Measurements from ENCODE around the gene MRPL54.

Gene MRPL54

DNA sequence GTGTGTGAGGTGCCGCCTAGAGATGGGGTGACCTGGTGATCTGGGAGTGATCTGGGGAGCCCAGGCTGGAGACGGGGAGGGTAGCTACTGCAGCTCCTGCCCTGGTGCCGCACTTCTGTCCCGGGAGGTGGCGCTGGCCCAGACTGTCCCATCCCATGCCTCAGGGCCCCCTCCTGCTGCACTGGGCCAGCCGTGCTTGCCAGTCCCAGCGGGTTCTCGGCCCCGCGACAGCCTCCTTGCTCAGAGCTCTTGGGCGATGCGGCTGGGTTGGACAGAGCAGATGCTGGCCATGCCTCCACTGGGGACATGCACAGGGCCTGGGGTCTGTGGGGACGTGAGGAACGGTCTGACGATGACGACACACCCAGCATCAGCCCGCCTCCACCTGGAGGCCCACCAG, 7.0 kb downstream of the MRPL54 start:
- no peak for DNase-seq (ENCODE audit: low read depth in 2 of 2)

DNA sequence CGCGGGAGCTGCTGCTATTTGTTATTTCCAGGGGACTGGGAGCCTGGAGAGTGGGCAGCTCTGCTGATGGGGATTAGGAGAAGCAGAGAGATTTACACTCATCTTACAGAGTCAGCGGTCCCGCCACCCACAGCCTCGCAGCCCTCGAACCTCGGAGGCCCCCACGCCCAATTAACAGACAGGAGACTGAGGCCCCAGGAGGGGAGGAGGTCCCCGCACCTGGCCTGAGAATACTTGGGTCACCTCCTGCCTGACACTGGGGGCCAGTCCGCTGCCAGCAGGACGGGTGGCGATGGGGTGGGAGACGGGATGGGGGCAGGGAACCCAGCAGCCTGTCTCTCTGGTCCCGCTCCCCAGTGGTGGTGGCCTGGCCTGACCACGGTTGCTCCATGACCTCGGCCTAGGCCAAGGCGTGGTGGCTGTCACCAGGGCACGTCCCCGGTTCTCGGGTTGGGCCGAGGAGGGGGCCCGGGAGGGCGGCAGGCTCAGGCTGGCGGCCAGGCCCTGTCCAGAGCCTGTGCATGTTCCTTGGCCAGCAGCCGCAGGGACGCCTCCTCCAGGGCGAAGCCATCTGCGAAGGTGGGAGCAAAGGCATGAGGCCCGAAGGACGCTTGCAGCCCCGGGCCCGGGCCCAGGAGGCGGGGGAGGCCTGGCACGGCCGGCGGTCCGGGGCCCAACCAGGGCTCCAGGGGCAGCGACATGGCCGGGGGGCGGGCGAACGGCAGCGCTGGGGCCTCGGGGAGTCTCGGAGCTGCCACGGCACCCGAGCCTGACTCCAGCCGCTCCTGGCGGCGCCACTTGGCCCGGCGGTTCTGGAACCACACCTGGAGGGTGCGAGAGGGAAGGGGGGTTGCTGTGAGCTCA, 7.9 kb downstream of the MRPL54 start:
- DNase-seq (ENCODE audit: low read depth in 2 of 2) = no peak

DNA sequence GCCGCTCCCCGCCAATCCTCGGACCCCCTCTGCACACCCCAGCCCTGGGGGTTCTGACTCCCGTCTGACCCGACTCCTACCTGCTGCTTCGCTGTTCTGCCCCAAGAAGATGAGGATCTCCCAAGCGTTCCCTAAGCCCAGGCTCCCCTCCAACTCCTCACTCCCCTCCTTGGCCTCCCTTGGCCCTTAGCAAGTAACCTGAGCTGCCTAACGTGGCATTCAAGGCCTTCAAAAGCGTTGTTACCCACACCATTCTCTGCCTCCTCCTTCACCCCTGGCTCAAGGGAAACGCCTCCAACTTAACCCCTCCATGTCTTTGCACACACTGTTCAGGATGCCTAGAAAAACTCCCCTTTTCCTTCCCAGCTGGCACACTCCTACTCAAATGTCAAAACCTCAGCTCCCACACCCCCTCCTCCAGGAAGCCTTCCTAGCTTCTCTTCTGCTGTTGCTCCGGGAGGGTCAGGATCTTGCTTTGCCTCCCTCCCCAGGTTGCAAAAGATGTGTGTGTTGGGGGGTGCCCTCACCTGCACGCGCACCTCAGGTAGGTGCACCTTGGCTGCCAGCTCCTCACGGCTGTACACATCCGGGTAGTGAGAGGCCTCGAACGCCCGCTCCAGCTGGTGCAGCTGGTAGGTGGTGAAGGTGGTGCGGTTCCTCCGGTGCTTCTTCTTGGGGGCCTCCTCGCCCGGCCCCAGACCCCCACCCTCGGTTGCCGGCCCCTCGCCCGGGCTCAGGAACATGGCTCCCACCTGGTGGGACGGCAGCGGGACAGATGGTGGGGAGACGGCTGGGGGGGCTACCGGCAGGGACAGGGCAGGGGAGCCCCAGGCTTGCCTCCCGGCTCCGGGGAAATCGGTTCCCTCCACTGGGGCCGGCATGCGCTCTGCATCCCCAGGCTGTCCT, 8.8 kb downstream of the MRPL54 start:
- DNase-seq (ENCODE audit: low read depth in 2 of 2) = no peak

DNA sequence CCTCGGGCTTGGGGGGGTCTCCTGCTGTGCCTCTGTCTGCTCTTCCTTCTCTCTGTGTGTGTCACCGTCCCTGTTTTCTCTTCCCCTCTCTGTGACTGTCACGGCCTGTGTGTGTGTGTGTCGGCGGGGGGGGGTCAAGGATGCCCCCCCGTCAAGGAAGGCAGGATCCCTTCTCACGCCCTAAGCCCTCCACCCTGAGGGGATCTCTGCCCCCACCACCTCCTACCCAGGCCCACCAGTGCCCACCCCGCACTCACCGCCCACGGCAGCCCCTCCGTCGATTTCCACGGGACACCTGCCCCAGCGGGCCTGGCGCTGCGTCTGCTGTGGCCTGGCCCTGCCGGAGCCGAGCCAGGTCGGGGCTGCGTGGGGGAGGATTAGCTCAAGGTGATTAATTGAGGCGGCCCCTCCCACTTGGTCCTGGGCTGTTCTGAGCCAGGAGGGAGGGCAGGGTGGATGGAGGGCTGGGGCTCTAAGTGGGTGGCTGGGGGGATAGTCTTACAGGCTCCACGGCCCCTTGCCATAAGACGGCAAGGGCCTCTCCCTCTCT, 9.5 kb downstream of the MRPL54 start, which contains the start of gene RAX2:
Gene RAX2, minus strand, starts transcription at position 323 of the 550 bp plus-strand sequence. CDS start 486 bp downstream, outside the sequence.
- DNase-seq (ENCODE audit: low read depth in 2 of 2) = no peak

DNA sequence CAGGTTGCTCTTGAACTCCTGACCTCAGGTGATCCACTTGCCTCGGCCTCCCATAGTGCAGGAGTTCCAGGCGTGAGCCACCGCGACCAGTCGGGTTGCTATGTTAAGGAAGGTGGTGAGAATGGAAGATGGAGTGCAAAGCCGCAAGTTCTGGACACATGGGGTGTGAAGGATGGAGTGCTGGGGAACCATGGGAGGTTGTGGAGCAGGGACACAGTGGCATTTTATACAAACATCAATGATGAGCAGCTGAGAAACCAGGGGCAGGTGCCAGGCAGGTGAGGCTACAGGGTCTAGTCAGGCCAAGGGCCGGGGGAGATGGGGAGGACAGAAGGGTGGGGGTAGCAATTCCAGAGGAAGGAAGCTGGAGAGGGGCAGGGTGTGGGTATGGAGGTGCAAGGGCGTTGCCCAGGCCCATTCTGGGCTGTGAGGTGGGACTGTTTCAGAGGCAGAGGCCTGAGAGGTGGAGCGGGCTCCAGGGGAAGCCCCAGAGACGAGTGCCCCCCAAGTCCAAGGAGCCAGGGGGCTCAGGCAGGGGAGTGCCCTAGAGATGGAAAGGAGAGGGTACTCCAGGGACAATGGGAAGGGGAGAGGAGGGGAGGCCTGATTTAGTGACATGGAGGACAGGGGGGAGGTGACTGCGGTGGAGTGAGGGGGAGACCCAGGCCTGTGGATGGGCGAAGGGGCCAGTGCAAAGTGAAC, 11.5 kb downstream of the MRPL54 start:
- no peak for DNase-seq (ENCODE audit: low read depth in 2 of 2)

DNA sequence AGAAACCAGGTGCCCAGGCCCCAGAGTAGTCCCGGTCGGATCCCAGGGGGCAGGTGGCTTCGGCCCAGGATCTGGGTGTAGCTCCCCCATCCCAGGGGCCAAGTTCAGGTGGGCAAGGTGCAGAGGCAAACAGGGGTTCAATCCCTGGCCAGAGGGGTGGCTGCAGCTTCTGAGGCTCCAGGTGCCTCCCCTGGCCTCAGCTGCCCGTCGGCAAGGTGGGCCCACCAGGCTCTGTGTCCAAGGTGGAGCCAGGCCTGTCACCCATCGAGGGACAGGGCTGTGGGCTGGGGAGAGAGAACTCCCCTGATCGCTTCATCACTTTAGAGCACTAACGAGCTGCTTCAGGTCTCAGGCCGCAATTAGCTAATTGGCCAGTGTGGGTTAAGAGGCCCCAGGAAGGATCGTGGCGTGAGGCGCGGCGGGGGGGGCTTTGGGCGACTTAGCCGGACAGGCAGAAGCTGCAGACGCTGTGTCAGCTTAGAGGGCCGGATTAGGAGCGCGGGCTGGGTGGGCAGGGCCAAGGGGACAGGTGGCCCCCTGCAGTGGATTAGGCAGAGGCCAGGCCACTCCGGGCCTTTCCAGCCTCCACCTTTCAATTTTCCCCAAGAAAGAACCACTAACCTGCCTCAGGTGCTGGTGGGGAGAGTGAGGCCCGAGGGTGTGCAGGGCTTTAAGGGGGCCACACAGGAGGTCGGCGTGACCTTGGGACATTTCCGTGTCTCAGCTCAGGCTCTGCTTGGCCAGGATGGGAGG, 12.3 kb downstream of the MRPL54 start:
- DNase-seq (ENCODE audit: low read depth in 2 of 2) = no peak

DNA sequence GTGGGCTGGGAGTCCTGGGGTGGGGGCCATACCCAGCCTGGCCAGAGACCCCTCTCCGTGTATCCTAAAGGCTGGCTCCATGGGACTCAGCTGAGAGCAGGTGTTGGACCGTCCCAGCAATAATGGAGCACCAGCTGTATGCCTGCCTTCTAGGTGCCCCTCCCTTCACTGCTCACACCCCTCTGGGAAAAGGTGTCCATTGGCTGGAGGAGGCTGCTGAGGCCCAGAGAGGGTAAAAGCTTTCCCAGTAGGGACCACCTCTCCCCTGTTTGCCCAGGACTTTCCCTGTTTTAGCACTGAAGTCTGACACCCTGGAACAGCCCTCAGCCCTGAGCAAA, 12.9 kb downstream of the MRPL54 start:
- no peak for DNase-seq (ENCODE audit: low read depth in 2 of 2)

DNA sequence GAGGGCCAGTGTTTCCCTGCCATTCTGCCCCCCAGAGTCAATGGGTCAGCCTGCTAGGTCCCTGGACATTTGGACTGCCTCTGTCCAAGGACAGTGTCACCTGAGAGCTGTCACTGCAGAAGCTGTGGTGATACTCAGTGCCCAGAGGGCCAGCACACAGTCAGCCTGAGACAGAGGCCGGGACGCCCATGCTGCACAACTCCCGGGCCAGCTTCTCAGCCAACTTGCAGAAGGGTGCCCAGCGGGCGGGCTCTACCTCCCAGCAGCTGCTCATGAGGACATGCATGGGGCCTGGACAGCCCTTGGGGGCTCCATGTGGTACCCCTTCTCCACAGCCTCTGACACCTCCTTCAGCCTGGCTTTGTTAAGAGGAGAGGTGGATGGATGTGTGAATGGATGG, 13.3 kb downstream of the MRPL54 start:
- DNase-seq (ENCODE audit: low read depth in 2 of 2) = no peak

DNA sequence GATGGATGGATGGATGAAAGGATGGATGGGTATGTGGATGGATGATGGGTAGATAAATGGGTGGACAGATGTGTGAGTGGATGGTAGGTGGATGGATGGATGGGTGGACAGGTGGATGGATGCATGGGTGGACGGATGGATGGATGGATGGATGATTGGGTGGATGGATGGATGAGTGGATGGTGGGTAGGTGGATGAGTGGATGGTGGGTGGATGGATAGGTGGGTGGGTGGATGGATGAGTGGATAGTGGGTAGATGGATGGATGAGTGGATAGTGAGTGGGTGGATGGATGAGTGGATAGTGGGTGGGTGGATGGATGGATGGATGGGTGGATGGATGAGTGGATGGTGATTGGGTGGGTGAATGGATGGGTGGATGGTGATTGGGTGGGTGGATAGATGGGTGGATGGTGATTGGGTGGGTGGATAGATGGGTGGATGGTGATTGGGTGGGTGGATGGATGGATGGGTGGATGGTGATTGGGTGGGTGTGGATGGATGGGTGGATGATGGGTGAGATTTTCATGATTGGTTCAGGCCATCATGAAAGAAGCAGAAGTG, 14.1 kb downstream of the MRPL54 start:
- DNase-seq (ENCODE audit: low read depth in 2 of 2) = no peak

DNA sequence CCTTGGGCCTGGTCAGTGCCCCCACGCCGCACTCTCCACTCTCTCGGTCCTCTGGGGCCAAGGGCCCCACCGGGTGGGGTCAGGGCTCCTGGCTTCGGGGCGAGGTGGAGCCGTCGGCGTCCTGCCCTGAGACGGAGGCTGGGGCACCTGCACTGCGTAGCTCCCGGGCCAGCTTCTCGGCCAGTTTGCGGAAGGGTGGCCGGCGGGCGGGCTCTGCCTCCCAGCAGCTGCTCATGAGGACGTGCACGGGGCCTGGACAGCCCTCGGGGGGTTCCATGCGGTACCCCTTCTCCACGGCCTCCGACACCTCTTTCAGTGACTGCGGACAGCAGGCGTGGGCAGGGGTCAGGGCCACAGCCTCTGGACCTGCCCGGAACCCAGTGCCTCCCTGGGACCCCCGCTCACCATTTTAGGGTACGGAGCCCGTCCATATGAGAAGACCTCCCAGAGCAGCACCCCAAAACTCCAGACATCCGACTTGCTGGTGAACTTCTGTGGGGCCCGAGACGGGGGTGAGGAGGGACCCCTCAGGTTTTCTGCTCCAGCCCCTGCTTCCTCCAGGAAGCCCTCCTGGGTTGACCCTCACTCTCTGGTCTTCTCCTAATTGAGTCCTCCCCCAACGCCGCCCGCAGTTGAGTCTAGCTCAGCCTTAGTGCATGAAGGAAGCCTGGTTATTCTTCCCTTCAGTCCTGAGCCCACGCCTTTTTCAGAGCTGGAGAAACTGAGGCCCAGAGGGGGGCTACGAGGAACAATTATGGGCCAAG, 15.8 kb downstream of the MRPL54 start:
- DNase-seq (ENCODE audit: low read depth in 2 of 2) = no peak

DNA sequence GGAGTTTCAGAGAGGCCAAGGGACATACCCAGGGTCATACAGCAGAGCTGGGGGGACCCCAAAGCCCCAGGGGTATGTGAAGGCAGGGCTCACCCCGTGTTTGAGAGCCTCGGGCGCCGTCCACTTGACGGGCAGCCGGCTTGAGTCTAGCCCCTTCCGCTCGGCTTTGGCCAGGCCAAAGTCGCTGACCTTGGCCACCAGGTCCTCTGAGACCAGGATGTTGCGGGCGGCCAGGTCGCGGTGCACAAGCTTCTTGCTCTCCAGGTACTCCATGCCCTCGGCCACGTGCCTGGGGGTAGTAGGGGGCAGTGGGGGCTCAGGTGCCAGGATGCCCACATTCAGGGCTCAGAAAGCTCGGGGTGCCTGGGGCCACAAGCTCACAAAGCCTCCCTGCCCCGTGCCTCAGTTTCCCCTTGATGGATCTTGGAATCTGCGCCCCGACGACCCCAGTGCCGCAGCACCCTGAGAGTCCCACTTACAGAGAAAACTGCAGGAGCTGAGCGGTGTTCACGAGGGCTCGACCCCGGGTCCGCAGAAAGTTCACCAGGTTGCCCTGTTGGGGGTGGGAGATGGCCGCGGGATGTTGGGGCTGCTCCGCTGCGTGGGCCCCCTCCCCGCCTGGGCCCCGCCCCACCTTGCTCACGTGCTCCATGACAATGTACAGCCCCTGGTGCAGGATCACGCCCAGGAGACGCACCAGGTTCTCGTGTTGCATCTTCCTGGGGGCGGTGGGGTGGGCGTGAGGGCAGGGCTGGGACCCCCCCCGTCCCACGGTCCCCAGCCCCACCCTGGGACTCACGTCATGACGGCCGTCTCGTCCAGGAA, 16.6 kb downstream of the MRPL54 start:
- DNase-seq (ENCODE audit: low read depth in 2 of 2) = no peak

DNA sequence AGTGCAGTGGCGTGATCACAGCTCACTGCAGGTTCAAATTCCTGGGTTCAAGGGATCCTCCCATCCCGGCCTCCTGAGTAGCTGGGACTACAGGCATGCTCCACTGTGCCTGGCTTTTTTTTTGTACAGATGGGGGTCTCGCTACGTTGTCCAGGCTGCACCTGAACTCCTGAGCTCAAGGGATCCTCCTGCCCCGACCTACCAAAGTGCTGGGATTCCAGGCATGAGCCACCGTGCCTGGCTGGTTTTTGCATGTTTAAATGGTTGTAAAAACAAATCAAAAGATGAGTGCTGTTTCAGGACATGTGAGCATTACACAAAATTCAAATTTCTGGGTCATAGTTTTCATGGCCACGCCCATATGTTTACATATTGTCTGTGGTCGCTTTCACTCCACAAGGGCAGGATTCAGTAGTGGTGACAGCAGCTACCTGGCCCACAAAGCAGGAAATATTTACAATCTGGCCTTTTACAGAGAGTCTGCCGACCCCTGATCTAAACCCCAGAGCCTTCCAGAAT, 18.4 kb downstream of the MRPL54 start:
- no peak for DNase-seq (ENCODE audit: low read depth in 2 of 2)

DNA sequence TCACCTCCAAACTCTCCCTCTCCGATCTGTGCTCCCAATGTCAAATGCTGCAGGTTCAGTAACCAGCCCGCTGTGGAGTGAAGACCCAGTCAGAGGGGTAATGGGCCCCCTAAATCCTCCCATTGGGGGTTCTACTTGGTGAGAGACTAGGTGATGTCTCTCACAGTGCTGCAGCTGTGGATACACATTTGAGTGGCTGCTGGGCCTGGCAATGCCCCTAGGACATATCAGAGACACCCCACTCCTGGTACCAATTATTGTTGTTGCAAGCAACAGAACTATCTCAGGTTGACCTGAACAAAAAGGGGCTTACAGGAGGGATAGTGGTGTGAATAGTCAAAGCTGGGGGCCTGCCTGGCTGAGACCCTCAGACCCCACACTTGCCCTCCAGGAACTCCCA, 19.1 kb downstream of the MRPL54 start:
- DNase-seq (ENCODE audit: low read depth in 2 of 2) = no peak

DNA sequence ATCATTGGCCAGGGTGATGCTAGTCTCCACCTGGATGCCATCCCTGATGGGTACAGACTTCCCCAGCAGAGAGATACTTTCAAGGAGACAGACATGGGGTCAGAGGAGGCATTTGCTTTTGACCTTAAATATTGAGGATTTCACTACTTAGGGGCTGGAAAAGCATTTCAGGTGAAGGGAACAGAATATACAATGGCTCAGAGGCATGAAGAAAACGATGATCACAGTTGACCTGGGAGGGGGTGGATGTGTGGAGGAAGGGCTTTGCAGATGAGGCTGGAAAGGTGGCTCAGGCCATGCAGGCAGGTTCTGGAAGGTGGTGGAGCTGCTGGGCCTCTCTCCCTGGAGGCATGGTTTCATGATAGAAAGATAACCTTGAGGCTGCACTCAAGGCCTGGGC, 19.8 kb downstream of the MRPL54 start:
- no peak for DNase-seq (ENCODE audit: low read depth in 2 of 2)

DNA sequence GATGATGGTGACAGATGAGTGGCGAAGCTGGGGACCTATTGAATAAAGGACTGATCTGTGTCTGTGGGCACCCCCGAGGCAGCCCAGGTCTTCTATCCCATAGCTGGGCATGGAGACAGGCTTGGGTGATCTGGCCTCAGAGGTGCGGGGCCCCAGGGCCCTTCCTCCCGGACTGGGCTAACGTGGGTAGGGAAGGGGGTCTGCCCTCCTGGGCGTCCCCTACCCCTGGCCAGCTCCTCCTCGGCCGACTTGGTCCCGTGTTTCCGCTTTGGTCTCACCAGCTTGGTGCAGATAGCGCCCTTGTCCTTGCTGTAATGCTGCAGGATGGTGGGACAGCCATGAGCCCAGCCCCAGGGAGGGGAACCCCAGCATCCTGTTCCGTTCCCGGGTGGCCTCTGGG, 20.4 kb downstream of the MRPL54 start:
- DNase-seq (ENCODE audit: low read depth in 2 of 2) = no peak

DNA sequence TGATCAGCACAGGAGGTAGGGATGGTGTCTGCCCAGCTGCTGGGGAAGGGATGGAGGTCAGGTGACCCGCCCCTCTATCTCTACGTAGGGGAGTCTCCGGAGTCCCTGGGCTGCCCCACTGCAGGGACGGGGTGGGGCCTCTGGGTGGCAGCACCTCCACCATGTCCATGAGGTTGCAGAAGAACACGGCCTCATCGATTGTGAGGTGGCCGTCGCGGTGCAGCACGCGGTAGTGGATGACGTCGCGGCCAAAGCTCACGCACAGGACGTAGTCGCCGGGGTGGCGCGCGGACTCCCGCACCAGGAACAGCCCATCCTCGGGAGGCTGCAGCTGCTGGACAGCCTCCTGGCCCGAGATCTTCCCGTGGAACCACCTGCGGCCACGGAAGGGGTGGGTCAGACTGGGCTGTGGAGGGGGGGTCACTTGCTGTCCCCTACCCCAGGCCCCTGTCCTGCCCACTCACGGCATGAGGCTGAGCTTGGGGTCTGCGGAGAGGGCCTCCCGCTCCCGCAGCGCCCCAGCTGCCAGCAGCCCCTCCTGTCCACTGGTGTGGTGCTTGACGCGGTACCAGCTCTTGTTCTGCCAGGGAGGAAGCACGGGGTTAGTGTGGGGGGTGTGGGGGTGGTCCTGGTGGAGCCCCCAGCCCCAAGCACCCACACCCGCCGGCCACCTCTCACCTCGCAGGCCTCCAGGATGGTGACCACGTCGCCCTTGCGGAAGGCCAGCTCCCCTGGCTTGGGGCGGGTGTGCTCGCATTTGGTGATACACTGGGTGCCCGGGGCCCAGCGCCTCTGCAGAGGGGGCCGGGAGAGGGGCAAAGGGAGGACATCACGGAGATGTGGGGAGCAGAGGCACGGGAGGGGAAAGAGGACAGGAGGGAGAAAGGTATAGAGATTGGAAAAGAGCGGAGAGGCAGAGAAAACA, 21.4 kb downstream of the MRPL54 start:
- no peak for DNase-seq (ENCODE audit: low read depth in 2 of 2)

DNA sequence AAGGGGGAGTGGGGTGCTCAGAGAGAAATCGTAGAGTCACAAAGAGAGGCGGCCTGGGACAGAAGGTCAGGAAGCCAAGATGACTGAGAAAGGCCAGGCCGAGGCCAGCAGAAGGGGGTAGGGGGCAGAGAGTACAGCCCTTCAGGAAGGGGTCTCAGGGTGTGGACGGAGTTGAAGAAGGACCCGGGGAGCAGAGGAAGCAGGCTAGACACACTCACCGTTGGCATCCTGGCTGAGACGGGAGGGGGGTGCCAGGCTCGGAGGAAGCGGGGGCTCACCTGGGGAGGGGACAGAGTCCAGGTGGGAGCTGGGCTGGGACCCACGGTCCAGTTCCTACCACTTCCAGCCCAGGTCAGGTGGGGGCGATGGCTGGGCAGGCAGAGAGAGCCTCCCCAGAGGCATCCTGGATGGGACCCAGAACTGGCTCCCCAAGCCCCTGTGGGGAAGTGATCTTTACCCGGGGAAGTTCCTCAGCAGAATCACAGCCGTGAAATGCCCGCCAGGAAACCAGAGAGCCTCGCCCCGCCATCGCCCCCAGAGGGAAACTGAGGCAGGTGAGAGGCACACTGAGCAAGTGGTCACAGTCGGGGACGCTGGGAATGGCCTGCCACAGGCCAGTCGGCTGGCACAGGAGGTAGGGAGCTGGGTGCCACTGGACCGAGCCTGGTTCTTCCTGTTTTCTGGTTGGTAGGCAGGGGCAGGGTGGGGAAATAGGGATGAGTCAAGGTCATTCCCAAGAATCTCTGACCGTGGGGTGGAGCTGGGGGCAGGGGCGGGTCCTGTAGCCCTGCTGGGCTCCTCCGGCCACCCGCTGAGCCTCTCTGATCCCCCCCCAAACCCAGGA, 22.3 kb downstream of the MRPL54 start:
- DNase-seq (ENCODE audit: low read depth in 2 of 2) = no peak
